ENCODE results near the gene GET3. TPM values are rescaled to one million over a fixed set of nuclear protein-coding genes. Genes with fewer than 3 reads are reported as not detected.

Gene GET3
- total and polyA plus RNA-seq, 2 donors (not counting 1 experiment from before 2014, with no cell fraction given): 37.2 to 61.7 TPM

- intact Hi-C loops (cut with micrococcal nuclease): loop anchor here (5.0 kb wide), 2 partner anchors 54 to 86 kb away; partner anchors contain the start of genes MAN2B1, RNASEH2A and WDR83
- peak overlapping the region; percentile 89 for H3K4me3 Mint-ChIP-seq
- H3K27ac ChIP-seq (ENCODE audit: low read length in 2 of 2): peak overlapping the region in 1 of 2 donors; percentile 69
- no peaks in the 10 kb centered on the region for H3K27me3 ChIP-seq (replicated peaks in 1 of 4; ENCODE audit: control extremely low read depth in 1 of 4, control insufficient read depth in 3 of 4, insufficient read depth in 4 of 4, low read length in 3 of 4)
- 13% methylated on average over 59 of the region's 59 CpGs for WGBS (ENCODE audit: insufficient coverage)
- CTCF ChIA-PET: interaction anchor here (0.7 to 2.1 kb wide), 3 partner anchors 26 to 75 kb away, joined by 4 to 15 read pairs (median 4); no protein-coding TSS in a partner anchor
- peaks cover 68% of the 10 kb centered on the region for H3K79me2 ChIP-seq (ENCODE audit: control insufficient read depth, insufficient read depth, low read length)
- H3K4me2 ChIP-seq (replicated peaks; ENCODE audit: low read depth, low read length, poor library complexity, severe bottlenecking): peak overlapping the region; percentile 95
- peak overlapping the region; percentile 84 for H3K27ac Mint-ChIP-seq
- H3K9ac ChIP-seq (ENCODE audit: low read length): peak overlapping the region; percentile 85
- TF ChIP-seq EZH2 (IDR thresholded peaks at IDR 0.05; ENCODE audit: borderline replicate concordance, insufficient read depth, low read depth, low read length, poor library complexity, severe bottlenecking): no peak
- TF ChIP-seq CTCF (IDR thresholded peaks at IDR 0.05): no peak
- peaks cover 38% of the 10 kb centered on the region for H3K4me1 Mint-ChIP-seq
- no peak for ATAC-seq (ENCODE audit: low read depth)
- no peaks in the 10 kb centered on the region for H3K9me3 ChIP-seq (ENCODE audit: control extremely low read depth in 1 of 3, control insufficient read depth in 2 of 3, insufficient read depth in 1 of 3, low read length in 2 of 3)
- no peaks in the 10 kb centered on the region for H3K27me3 Mint-ChIP-seq
- POLR2A ChIA-PET: interaction anchor here (0.8 to 3.6 kb wide), 4 partner anchors 9 to 71 kb away, joined by 3 to 30 read pairs (median 22); partner anchors contain the start of genes DHPS, JUNB and TRIR
- peaks cover 29 to 35% of the 10 kb centered on the region in 2 donors for H3K4me1 ChIP-seq (ENCODE audit: control insufficient read depth in 2 of 2, insufficient read depth in 2 of 2, low read length in 2 of 2)
- no peaks in the 10 kb centered on the region for H3K9me3 Mint-ChIP-seq (ENCODE audit: insufficient read depth)
- peaks cover 2 to 7% of the 10 kb centered on the region in 2 experiments for H3K36me3 ChIP-seq (replicated peaks in 1 of 2; ENCODE audit: control extremely low read depth in 1 of 2, control insufficient read depth in 1 of 2, extremely low read depth in 1 of 2, insufficient read depth in 2 of 2, low read length in 1 of 2)
- peak overlapping the region; percentile 12 to 78 (median 70) for H3K4me3 ChIP-seq (ENCODE audit: control extremely low read depth in 1 of 5, extremely low read depth in 1 of 5, insufficient read depth in 1 of 5, low read depth in 2 of 5, low read length in 4 of 5)
- no peak for DNase-seq
- H2AFZ ChIP-seq (ENCODE audit: insufficient read depth, low read depth, low read length, poor library complexity, severe bottlenecking): peak overlapping the region; percentile 83
- peaks cover 11% of the 10 kb centered on the region for H4K20me1 ChIP-seq (ENCODE audit: control insufficient read depth, insufficient read depth, low read length, poor library complexity, severe bottlenecking)
These were observed 16.2 kb upstream of the GET3 start for GRCh38 chr19:12720851-12721655.
